ENCODE results near the gene A1BG. TPM values are rescaled to one million over a fixed set of nuclear protein-coding genes. Genes with fewer than 3 reads are reported as not detected.

The A1BG gene
- total RNA-seq, 2 donors from 2014 or later: 25.4 to 33.2 TPM

DNA sequence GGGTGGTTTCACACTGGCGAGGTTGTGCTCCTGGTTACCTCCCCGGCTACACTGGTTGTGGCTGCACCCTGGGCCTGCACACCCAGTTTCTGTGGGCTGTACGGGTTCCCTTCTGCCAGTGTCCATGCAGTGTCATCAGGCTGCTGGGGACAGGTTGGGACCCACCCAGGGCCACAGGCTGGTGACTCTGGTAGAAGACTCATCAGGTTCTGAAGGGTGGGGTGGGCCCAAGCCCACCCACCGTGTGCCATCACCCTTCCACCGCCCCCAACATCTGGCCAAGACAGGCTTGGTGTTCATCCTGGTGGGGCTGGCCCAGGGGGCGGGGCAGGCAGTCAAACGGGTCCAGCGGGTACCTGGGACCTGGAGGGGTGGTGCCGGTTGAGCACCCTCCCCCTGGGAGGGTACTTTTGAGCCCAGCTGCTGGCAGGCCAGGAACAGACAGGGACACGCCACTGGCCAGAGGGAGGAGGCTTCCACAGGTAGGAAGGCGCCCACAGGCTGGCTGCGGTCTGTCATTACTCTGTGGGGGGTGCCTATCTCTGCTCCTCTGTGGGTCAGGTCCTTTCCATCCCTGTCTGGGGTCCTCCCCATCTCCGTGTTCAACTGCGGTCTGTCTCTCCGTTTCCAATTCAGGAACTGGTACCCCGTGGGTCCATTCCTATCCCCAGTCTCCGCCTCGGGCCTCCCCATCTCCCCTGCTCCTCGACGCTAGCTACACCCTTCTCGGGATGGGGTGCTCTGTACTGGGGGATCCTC is 42.1 kb upstream of the A1BG start, which contains the start of gene RNF225:
TSS of gene RNF225 (plus strand) at position 437 of the 759 bp plus-strand sequence. CDS start 434 bp downstream, outside the sequence.
- DNase-seq (no peak), ATAC-seq (replicated peaks in 1 of 2) (peak in 1 of 2 donors; percentile 6)
- Mint-ChIP-seq H3K4me3 (no peak within 1 kb of the TSS), H3K9me3 (no peaks in the 10 kb centered on the region), H3K27me3 (ENCODE audit: low read depth) (no peaks in the 10 kb centered on the region), H3K36me3 (ENCODE audit: insufficient read depth in 2 of 2) (peaks cover 13 to 24% of the 10 kb centered on the region in 2 donors), H3K4me1 (ENCODE audit: low read depth) (peaks cover 24% of the 10 kb centered on the region), H3K27ac (no peak within 1 kb of the TSS)

DNA sequence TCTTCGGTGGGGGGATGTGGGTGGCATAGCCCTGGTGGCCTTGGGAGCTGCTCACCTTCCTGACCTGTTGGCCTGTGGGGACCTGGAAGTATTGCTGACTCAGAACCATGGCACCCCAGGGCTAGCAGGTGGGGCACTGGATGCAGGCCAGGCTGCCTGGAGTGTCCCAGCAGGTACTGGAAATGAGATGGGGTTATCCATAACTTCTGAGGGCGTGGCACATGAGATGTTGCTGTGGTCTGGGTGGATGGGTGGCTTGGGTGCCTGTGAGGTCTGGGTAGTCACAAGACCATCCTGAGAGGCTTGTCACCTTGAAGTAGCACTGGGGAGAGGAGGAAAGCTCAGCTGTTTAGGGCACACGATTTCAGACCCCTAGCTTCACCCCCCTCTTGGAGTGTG is 41.5 kb upstream of the A1BG start:
- no peak overlapping the region for H3K4me3 Mint-ChIP-seq
- DNase-seq (no peak), ATAC-seq (replicated peaks in 1 of 2) (peak in 1 of 2 donors; percentile 6)
- no peaks in the 10 kb centered on the region for H3K9me3 Mint-ChIP-seq
- peaks cover 13 to 26% of the 10 kb centered on the region in 2 donors for H3K36me3 Mint-ChIP-seq (ENCODE audit: insufficient read depth in 2 of 2)
- no peaks in the 10 kb centered on the region for H3K27me3 Mint-ChIP-seq (ENCODE audit: low read depth)
- H3K27ac Mint-ChIP-seq: no peak overlapping the region
- peaks cover 20% of the 10 kb centered on the region for H3K4me1 Mint-ChIP-seq (ENCODE audit: low read depth)

DNA sequence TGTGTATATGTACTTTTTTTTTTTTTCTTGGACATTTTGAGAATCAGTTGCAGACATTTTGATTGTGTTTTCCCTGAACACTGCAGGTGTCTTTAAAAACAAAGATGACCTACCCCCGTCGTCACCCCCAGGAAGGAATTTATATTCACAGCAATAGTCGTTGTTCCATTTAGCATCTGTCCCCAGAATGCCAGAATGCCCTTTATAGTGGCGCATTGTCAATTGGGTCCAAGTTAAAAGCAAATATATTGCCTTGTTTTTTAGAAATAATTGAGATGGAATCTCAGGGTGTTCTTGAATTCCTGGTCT is 40.4 kb upstream of the A1BG start:
- Mint-ChIP-seq H3K4me3 (no peak overlapping the region), H3K9me3 (no peaks in the 10 kb centered on the region), H3K27me3 (ENCODE audit: low read depth) (no peaks in the 10 kb centered on the region), H3K36me3 (ENCODE audit: insufficient read depth in 2 of 2) (peaks cover 13 to 33% of the 10 kb centered on the region in 2 donors), H3K27ac (no peak overlapping the region), H3K4me1 (ENCODE audit: low read depth) (peaks cover 29% of the 10 kb centered on the region)
- DNase-seq (no peak), ATAC-seq (replicated peaks in 1 of 2) (no peak)

DNA sequence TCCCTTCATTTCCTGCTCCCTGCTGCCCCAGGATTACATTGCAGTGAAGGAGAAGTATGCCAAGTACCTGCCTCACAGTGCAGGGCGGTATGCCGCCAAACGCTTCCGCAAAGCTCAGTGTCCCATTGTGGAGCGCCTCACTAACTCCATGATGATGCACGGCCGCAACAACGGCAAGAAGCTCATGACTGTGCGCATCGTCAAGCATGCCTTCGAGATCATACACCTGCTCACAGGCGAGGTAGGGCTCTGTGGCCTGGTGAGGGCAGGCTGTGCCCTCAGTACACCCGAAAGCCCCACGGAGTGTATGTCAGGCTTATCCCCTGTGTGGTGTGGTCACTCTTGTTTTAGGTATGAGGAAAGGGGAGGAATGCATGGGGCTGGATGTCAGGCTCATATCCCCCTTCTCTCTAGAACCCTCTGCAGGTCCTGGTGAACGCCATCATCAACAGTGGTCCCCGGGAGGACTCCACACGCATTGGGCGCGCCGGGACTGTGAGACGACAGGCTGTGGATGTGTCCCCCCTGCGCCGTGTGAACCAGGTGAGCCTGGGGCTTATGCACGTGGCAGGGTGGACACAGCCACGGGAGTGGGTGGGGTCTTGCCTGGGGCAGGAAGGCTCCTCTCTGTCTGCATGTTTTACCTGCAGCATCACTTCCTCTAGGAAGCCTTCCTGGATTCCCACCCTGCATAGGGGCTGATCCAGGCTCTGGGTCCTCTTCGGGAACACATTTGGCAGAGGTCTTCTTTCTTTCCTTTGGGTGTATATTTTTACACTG is 39.8 kb upstream of the A1BG start:
- H3K4me3 Mint-ChIP-seq: no peak overlapping the region
- H3K9me3 Mint-ChIP-seq: no peaks in the 10 kb centered on the region
- peaks cover 13 to 36% of the 10 kb centered on the region in 2 donors for H3K36me3 Mint-ChIP-seq (ENCODE audit: insufficient read depth in 2 of 2)

DNA sequence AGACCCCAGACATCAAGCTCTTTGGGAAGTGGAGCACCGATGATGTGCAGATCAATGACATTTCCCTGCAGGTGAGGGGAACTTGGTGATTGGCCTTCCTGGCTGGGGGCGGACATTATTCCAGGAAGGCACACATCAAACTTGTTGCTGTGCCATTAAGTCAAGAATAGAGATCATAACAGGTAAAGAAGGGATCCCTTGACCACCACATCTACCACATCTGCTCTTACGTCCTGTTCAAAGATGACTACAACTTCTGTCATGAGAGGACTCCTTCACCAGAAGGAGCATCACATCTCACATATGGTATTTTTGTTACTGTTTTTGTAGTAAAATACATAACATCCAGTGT is 34.9 kb upstream of the A1BG start:
- ATAC-seq (replicated peaks in 1 of 2) (no peak), DNase-seq (no peak)
- Mint-ChIP-seq H3K4me1 (ENCODE audit: low read depth) (peaks cover 39% of the 10 kb centered on the region), H3K36me3 (ENCODE audit: insufficient read depth in 2 of 2) (peaks cover 8 to 28% of the 10 kb centered on the region in 2 donors), H3K27me3 (ENCODE audit: low read depth) (no peaks in the 10 kb centered on the region), H3K9me3 (no peaks in the 10 kb centered on the region), H3K27ac (peak overlapping the region; percentile 97), H3K4me3 (peak overlapping the region; percentile 96)

More for the DNA sequence above, 39.8 kb upstream of the A1BG start:
- no peak overlapping the region for H3K27ac Mint-ChIP-seq
- no peaks in the 10 kb centered on the region for H3K27me3 Mint-ChIP-seq (ENCODE audit: low read depth)
- no peak for ATAC-seq (replicated peaks in 1 of 2)
- no peak for DNase-seq
- peaks cover 34% of the 10 kb centered on the region for H3K4me1 Mint-ChIP-seq (ENCODE audit: low read depth)

DNA sequence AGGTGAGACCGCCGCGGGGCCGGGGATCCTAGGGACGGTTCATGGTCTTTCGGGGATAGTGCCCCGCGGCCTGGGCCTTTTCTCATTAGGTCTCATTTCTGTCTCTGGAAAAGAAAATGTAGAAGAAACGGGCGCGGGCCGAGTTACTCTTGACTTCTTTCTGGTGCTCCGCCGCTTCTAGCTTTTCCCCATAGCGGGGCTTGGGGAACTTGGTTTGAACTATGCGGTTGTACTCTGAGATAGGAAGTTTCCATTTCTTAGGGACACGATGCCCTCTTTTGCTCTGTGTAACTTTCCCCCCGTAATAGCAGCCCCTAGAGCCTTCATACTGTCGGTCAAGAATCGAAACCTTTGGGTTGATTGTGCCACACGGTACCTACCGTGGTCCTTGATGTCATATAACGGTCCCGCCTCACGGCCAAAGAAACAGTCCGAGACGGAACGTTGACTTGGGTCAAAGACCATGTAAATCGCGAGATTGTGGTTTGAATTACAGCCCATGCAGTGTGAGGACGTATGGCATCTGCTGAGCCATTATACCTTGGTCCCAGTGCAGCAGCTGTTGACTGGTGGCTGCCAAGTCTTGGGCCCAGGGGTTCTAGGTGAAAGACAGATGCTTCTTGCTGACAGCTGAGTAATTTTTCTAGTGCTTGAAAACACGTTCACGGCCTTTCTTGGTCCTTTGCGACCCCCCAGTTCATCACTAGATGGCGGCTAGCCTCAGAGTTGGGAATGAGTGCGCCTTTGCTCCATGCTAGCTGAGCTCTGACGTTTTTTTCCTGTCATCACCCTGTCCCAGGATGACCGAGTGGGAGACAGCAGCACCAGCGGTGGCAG is 34.3 kb upstream of the A1BG start:
- peak overlapping the region; percentile 96 for H3K4me3 Mint-ChIP-seq
- DNase-seq (no peak), ATAC-seq (replicated peaks in 1 of 2) (no peak)
- no peaks in the 10 kb centered on the region for H3K9me3 Mint-ChIP-seq
- H3K27ac Mint-ChIP-seq: peak overlapping the region; percentile 97
- no peaks in the 10 kb centered on the region for H3K27me3 Mint-ChIP-seq (ENCODE audit: low read depth)
- peaks cover 39% of the 10 kb centered on the region for H3K4me1 Mint-ChIP-seq (ENCODE audit: low read depth)
- peaks cover 6 to 26% of the 10 kb centered on the region in 2 donors for H3K36me3 Mint-ChIP-seq (ENCODE audit: insufficient read depth in 2 of 2)

DNA sequence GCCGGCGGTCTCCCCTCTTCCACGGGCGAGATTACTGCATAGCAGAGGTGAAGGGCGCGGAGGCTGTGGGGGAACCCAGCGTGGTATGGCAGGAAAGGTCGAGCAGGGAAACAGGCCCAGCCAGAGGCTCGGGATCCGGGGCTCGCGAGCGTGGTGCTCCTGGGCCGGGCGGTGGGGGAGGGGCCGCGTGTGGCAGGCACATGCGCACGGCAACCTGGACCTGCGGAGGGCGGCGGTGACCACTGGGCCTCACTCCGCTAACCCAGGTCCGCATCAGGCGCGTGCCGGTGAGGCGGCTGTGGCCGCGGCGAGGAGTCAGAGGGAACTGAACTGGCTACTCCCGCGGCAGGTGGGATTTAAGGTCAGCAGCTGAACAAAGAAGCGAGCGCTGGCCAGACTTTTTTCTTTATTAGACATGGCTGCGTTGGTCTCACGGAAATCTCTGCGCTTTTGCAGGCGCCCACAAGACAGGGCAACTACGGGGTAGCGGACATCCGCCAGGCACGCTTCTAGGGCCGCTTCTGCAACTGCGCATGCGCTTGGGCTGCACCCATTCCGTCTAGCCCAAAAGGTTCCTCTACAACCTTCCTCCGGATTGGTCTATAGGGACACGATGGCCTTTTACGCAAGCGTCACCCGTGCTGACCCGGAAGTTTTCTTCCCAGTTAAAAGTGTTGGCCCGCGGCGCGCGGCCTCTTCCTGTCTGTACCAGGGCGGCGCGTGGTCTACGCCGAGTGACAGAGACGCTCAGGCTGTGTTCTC is 33.5 kb upstream of the A1BG start, which contains the start of gene RPS5:
TSS of gene RPS5 (plus strand) at position 694 of the 762 bp plus-strand sequence. CDS start 869 bp downstream, outside the sequence.
- DNase-seq: peak; percentile 94
- Mint-ChIP-seq H3K27ac (peak within 1 kb of the TSS; percentile 97), H3K36me3 (ENCODE audit: insufficient read depth in 2 of 2) (peaks cover 6 to 26% of the 10 kb centered on the region in 2 donors), H3K27me3 (ENCODE audit: low read depth) (no peaks in the 10 kb centered on the region), H3K4me1 (ENCODE audit: low read depth) (peaks cover 46% of the 10 kb centered on the region), H3K4me3 (peak within 1 kb of the TSS; percentile 96), H3K9me3 (no peaks in the 10 kb centered on the region)
- peak; percentile 93 to 94 for ATAC-seq (replicated peaks in 1 of 2)

DNA sequence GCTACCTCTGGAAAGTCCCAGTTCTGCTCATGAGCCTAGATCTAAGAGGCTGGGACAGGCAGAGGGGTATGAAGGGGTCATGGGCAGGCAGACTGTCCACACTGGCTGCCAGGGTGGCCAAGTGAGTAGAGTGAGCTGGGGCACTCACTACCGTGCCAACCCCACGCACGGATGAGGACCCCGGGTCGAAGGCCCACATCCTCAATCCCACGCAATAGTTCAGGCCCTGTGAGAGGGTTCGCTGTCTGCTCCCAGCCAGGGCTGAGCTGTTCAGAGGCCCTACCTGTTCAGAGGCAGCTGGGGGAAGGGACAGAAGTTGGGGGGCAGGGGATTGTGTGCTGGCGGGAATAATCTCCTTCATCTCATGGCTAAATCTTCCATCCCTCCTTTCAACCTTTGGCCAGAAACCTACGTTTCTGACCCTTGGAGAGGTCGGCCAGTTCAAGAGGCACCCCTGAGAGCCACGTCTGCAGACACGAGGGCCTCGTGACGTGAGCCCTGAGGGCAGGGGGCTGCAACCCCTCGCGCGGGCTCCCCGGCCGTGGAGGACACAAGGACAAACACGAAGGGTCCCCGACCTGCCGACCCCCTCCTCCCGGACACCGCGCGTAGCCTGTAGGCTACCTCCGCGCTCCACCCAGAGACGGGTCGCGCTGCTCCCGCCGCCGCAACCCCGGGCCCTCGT is 32.7 kb upstream of the A1BG start:
- Mint-ChIP-seq H3K4me1 (ENCODE audit: low read depth) (peaks cover 45% of the 10 kb centered on the region), H3K27me3 (ENCODE audit: low read depth) (no peaks in the 10 kb centered on the region), H3K27ac (peak overlapping the region; percentile 97), H3K9me3 (no peaks in the 10 kb centered on the region), H3K4me3 (peak overlapping the region; percentile 96), H3K36me3 (ENCODE audit: insufficient read depth in 2 of 2) (peaks cover 6 to 26% of the 10 kb centered on the region in 2 donors)
- DNase-seq (peak; percentile 25 to 32), ATAC-seq (replicated peaks in 1 of 2) (peak; percentile 4 to 6)

DNA sequence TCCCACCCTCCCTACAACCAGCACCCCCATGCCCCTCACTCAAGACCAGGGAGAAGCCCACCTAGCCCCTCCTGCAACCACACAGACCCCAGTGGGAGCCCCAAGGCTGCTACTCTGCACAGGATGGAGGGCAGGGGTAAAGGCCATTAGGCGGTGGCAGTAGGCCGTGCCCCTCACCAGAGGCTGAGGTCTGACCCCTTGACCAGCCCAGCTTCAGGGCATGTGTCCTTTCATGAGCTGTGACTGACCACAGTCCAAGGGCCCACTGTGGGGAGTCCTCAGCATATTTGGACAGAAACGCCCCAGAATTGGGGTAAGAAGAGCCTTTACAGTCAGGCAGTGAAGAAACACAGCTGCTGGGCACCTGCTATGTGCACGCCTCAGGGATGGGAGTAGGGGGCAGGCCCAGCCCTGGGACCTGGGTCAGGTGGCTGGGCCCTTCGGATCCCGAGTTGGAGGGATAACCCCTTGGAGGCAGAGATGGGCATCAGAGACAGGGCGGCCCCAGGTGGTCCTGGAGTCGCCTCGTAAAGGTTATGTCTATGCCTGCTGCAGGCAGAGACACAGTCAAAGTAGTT is 32.1 kb upstream of the A1BG start:
- H3K9me3 Mint-ChIP-seq: no peaks in the 10 kb centered on the region
- peaks cover 3 to 20% of the 10 kb centered on the region in 2 donors for H3K36me3 Mint-ChIP-seq (ENCODE audit: insufficient read depth in 2 of 2)
- peak overlapping the region; percentile 97 for H3K27ac Mint-ChIP-seq
- peaks cover 39% of the 10 kb centered on the region for H3K4me1 Mint-ChIP-seq (ENCODE audit: low read depth)
- no peak for DNase-seq
- ATAC-seq (replicated peaks in 1 of 2): no peak
- H3K4me3 Mint-ChIP-seq: peak overlapping the region; percentile 96
- no peaks in the 10 kb centered on the region for H3K27me3 Mint-ChIP-seq (ENCODE audit: low read depth)

DNA sequence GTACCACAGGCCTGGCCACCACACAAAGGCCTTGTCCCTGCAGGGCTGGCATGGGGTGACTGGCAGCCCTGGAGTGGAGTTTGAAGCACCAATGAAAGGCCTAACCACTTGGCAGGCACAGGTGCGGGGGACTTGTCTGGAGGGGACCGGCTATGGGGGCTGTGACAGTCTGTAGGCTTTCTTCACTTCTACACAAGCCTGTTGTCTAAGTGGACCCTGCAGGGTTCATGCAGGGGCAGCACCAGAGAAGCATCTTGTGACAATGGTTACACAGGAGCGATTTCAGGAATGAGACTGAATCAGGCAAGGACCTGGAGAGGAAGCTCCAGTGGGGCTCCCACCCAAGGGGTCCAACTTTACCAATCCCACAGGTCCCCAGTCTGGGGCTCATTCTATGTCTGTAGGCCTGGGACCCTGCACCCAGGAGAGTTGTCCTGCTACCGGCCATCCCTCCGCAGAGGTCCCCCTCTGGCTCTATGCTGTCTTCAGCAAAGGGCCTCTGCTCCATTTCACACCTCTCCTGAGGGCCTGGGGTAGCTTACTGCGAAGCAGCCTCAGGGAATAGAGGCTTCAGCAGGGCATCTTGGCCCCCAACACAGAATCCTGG is 29.8 kb upstream of the A1BG start:
- DNase-seq (no peak), ATAC-seq (replicated peaks in 1 of 2) (no peak)
- no peaks in the 10 kb centered on the region for H3K9me3 Mint-ChIP-seq
- no peak overlapping the region for H3K27ac Mint-ChIP-seq
- H3K4me1 Mint-ChIP-seq (ENCODE audit: low read depth): peaks cover 41% of the 10 kb centered on the region
- H3K36me3 Mint-ChIP-seq (ENCODE audit: insufficient read depth in 2 of 2): peaks cover 2 to 8% of the 10 kb centered on the region in 2 donors
- H3K27me3 Mint-ChIP-seq (ENCODE audit: low read depth): no peaks in the 10 kb centered on the region
- peak overlapping the region; percentile 81 to 97 for H3K4me3 Mint-ChIP-seq

DNA sequence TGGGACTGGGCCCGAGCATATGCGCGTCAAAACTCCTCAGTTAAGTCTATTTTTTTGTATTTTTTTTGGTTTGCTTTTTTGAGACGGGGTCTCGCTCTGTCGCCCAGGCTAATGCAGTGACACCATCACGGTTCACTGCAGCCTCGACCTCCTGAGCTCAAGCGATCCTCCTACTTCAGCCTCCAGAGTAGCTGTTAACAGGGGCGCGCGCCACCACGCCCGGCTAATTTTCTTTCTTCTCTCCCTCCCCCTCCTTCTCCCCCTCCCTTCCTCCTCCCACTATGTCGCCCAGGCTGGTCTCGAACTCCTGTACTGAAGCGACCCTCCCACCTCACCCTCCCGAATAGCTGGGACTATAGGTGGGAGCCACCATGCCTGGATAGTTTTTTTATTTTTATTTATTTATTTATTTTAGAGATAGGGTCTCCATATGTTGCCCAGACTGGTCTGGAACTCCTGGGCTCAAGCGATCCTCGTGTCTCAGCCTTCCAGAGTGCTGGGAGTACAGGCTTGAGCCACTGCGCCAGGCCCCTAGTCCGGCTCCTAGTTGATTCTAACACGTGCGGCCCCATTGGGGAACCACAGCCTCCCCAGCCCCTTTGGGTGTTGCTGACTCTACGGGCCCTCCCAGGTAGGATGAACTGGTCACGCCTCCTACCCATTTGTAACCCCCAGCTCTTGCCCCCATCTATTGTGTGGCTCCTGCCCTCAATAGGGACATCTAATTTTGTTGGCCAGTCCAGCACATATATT is 28.3 kb upstream of the A1BG start:
- DNase-seq: no peak
- Mint-ChIP-seq H3K9me3 (no peaks in the 10 kb centered on the region), H3K36me3 (ENCODE audit: insufficient read depth in 2 of 2) (peaks cover 0 to 1% of the 10 kb centered on the region in 2 donors), H3K27ac (peak overlapping the region; percentile 89), H3K4me1 (ENCODE audit: low read depth) (peaks cover 37% of the 10 kb centered on the region), H3K4me3 (peak overlapping the region; percentile 88 to 97), H3K27me3 (ENCODE audit: low read depth) (no peaks in the 10 kb centered on the region)
- ATAC-seq (replicated peaks in 1 of 2): no peak
